GM19239 (cell line): Measurements from ENCODE around the gene METTL6.
"Not testable (repeated sequence)": the region's sequence is repeated elsewhere in the genome, so short reads cannot be mapped to it uniquely, and the experiment has no call there.

Experiments
- DNase-seq: peaks from one replicate; pipeline ENCODE4 v3.0.0; 2011; ENCODE audit warnings: low spot score; ENCODE audit not compliant: insufficient read length
- FAIRE-seq: peaks from 2 replicates; lab custom pipeline; 2011; peaks lifted over from hg19 to GRCh38; lab: Jason Lieb, UNC

The METTL6 gene

DNA sequence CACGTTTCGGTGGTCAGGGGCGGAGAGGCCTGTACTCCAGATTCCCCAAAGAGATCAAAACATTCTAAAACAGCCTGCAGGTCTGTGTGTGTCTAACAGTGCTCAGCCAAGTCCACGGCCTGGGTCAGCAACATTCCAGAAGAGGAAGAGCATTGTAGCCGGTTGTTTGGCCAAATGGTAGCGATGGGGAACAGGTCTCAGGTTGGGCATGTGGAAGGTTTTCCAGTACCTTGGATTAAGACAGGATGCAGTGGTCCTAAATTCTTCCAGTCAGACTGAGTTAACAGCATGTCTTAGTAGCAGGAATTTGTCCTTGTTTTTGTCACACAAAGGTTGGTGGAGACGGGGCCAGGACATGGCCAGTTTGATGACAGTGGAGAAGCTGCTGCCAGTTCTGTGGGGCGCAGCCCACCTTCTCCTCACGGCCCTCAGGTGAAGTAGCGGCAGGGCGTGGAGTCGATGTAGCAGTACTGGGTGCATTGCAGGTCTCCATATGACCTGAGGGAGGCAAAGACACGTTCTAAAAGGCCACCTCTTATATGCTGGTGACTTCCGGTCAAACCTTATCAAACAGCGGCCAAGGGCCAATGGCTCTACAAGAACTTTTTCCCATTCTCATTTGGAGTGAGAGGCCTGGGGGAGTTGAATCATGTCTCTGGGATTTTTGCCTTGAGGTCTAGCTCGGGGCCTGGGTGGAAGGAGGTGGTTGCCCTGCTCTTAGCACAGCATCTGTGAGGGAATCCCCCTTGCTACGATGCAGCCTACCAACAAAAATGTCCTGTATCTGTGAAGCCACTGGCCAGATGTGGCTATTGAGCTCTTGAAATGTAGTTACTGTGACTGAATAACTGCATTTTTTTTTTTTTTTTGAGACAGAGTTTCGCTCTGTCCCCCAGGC lies 24.1 kb upstream of the METTL6 start:
- DNase-seq (no peak), FAIRE-seq (no peak)

- FAIRE-seq (no peak), DNase-seq (no peak)
Observed at GRCh38 chr3:15450438-15451215, 23.3 kb upstream of the METTL6 start.

- no peak for FAIRE-seq
Observed at GRCh38 chr3:15449489-15450224, 22.3 kb upstream of the METTL6 start.

GRCh38 chr3:15443826-15444524 lies 16.6 kb upstream of the METTL6 start:
- no peak for FAIRE-seq
- DNase-seq: no peak

More at GRCh38 chr3:15449489-15450224, 22.3 kb upstream of the METTL6 start:
- no peak for DNase-seq

- DNase-seq: no peak
- no peak for FAIRE-seq
Observed at GRCh38 chr3:15440891-15441290, 13.5 kb upstream of the METTL6 start.

- DNase-seq: no peak
- FAIRE-seq: no peak
Observed at GRCh38 chr3:15439476-15439875, 12.1 kb upstream of the METTL6 start.

GRCh38 chr3:15438983-15439382 lies 11.6 kb upstream of the METTL6 start:
- DNase-seq: no peak
- FAIRE-seq: no peak

GRCh38 chr3:15436246-15436645 lies 8.9 kb upstream of the METTL6 start:
- no peak for FAIRE-seq

GRCh38 chr3:15434756-15435155 lies 7.4 kb upstream of the METTL6 start:
- FAIRE-seq (no peak), DNase-seq (no peak)

More at GRCh38 chr3:15436246-15436645, 8.9 kb upstream of the METTL6 start:
- no peak for DNase-seq

DNA sequence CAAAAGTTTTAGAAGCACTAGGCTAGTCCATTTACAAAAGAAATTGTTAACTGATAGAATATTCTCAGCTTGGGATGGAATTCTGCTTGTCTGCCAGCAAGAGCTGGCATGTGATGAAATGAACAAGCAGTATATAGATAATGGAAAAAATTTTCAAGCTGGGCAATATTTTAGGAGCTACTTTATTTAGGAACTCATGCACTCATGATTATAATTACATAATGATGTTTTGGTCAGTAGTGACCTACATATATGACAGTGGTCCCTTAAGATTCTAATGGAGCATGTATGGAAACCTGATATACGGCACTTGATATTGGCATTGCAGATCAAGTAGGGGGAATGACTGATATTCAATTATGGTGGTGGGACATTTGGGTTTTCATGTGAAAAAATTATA lies 6.2 kb upstream of the METTL6 start:
- DNase-seq (no peak), FAIRE-seq (no peak)

DNA sequence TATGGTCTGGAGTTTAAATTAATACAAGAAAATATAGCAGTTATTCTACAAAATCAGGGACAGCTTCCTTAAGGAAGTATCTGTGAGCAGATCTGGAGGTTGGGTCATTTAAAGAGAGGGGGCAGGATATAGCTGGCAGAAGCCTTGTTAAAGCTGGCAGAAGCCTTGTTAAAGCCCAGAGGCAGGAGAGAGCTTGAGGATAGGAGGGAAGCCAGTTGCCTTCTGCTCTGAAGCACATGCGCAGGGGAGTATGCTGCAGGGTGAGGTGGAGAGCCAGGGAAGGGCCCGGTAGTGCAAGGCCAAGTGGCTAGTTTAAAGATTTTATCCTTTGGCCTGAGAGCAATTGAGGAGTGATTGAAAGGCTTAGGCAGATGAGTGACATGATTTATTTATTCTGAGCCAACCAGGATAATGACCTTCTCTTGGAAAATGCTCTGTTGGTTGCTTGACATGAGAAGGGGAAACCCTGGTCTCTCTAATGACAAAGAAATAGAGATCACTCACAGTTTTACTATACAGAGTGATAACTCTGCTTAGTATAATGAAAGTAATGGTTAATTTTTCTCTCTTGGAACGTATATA lies 4.0 kb upstream of the METTL6 start:
- FAIRE-seq (no peak), DNase-seq (no peak)

GRCh38 chr3:15430624-15431023 lies 3.3 kb upstream of the METTL6 start:
- FAIRE-seq: no peak
- no peak for DNase-seq

DNA sequence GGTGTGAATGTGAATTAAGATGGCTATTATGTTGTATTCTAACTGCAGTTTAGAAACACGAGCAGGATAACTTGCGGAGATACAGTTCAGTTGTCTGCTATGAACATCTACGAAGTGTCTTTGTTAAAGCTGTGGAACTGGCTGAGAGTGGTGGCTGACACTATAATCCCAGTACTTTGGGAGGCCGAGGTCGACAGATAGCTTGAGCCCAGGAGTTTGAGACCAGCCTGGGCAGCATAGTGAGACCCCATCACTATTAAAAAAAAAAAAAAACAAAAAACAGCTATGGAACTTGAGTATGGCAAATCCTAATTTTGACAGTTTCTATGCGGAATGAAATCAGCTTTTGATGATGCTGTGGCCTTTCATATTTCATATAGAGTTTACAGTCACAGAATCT lies 1.7 kb upstream of the METTL6 start:
- no peak for DNase-seq
- FAIRE-seq: no peak

GRCh38 chr3:15428539-15428938 lies 1.2 kb upstream of the METTL6 start:
- DNase-seq: no peak
- FAIRE-seq: peak; percentile 33

- FAIRE-seq (no peak), DNase-seq (no peak)
Observed at GRCh38 chr3:15427981-15428380, 637 bp upstream of the METTL6 start.

GRCh38 chr3:15426579-15427118 lies 695 bp downstream of the METTL6 start:
- DNase-seq: no peak
- FAIRE-seq: peak; percentile 52

- FAIRE-seq: peak; percentile 14
- no peak for DNase-seq
Observed at GRCh38 chr3:15420871-15421270, 6.5 kb downstream of the METTL6 start.

DNA sequence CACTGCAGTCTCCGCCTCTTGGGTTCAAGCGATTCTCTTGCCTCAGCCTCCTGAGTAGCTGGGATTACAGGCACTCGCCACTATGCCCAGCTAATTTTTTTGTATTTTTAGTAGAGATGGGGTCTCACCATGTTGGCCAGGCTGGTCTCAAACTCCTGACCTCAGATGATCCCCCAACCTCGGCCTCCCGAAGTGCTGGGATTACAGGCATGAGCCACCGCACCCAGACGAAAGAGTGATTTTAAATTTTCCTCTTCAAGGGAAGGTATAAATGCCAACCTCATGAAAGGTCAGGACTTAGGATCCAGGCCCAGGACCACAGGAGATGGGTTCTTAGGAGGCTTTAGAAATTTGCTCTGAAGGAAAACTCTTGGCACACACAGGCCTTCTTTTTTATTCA lies 16.4 kb downstream of the METTL6 start:
- FAIRE-seq, DNase-seq: not testable (repeated sequence)

DNA sequence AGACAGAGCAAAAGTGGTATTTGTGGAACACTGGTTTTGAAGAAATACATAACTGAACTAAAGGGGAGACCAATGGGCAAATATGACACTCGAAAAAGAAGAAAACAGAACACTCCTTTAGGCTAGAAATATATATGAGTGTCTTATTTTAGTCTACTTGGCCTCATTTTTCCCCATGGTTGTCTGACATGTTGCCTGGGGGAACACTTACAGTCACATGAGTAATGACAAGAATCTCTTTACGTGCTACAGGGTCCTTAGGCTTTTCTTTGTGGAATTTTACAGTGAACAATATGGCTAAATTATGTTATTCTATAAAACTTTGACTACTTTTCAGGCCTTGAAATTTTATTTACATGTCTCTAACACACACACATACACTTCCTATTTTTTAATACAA lies 17.6 kb downstream of the METTL6 start:
- no peak for DNase-seq
- no peak for FAIRE-seq
